ENCODE results near the gene TMEM192.
"Not testable (repeated sequence)": the region's sequence is repeated elsewhere in the genome, so short reads cannot be mapped to it uniquely, and the experiment has no call there.

Gene TMEM192

GRCh38 chr4:165088366-165088765, 24.3 kb downstream of the TMEM192 start:
- no peak for FAIRE-seq

GRCh38 chr4:165085946-165086345, 26.7 kb downstream of the TMEM192 start:
- no peak for FAIRE-seq

GRCh38 chr4:165084787-165085186, 27.9 kb downstream of the TMEM192 start:
- FAIRE-seq = not testable (repeated sequence)

- FAIRE-seq = no peak
These were observed 33.2 kb downstream of the TMEM192 start for GRCh38 chr4:165079476-165079875.

GRCh38 chr4:165077034-165077578, 35.6 kb downstream of the TMEM192 start:
- FAIRE-seq = no peak

GRCh38 chr4:165073346-165073745, 39.3 kb downstream of the TMEM192 start:
- FAIRE-seq = not testable (repeated sequence)

- FAIRE-seq = no peak
These were observed 42.1 kb downstream of the TMEM192 start for GRCh38 chr4:165070560-165070959.

GRCh38 chr4:165060938-165061337, 51.7 kb downstream of the TMEM192 start:
- no peak for FAIRE-seq

GRCh38 chr4:165059386-165059785, 53.3 kb downstream of the TMEM192 start:
- FAIRE-seq = no peak

GRCh38 chr4:165058666-165059065, 54.0 kb downstream of the TMEM192 start:
- no peak for FAIRE-seq

- FAIRE-seq = no peak
These were observed 57.1 kb downstream of the TMEM192 start for GRCh38 chr4:165055601-165056000.

- FAIRE-seq = no peak
These were observed 59.0 kb downstream of the TMEM192 start, which contains the start of gene TRIM75 for GRCh38 chr4:165053645-165054044. TRIM75 (plus strand) TSS chr4:165053866; CDS start chr4:165059148, 5,282 bp downstream.

- no peak for FAIRE-seq
These were observed 60.0 kb downstream of the TMEM192 start for GRCh38 chr4:165052627-165053026.

GRCh38 chr4:165048170-165048569, 64.5 kb downstream of the TMEM192 start:
- no peak for FAIRE-seq

GRCh38 chr4:165031436-165032211, 81.0 kb downstream of the TMEM192 start, which contains the start of gene TRIM60:
TRIM60 (plus strand) TSS chr4:165031999; CDS start chr4:165040073, 8,074 bp downstream.
- FAIRE-seq = no peak

- no peak for FAIRE-seq
These were observed 84.8 kb downstream of the TMEM192 start for GRCh38 chr4:165027762-165028402.

GRCh38 chr4:165025782-165026181, 86.9 kb downstream of the TMEM192 start:
- FAIRE-seq = not testable (repeated sequence)

All from TTC549 (cell line).